WTC11 (cell line): ENCODE data around the gene PROP1. TPM values are rescaled to one million over a fixed set of nuclear protein-coding genes. Genes with fewer than 3 reads are reported as not detected.
"Not testable (repeated sequence)": the region's sequence is repeated elsewhere in the genome, so short reads cannot be mapped to it uniquely, and the experiment has no call there.

Experiments used
- ATAC-seq: fragments of 200-7000 bp; cut with Tn5 transposase; 2 replicates; pipeline ENCODE4 v1.10.0; 2021; ENCODE audit warnings: mild to moderate bottlenecking, moderate library complexity
- CTCF ChIA-PET: fragments of 300-600 bp; sonication (Branson Sonifier 250); formaldehyde crosslinking; loops from one replicate; lab custom pipeline; 2021; ENCODE audit warnings: antibody characterized with exemption; lab: Charles Lee
- POLR2A ChIA-PET: fragments of 350-600 bp; sonication (Branson Sonifier 250); formaldehyde crosslinking; loops from one replicate; lab custom pipeline; 2021; ENCODE audit warnings: antibody characterized with exemption; lab: Charles Lee
- DNase-seq: peaks from one replicate; pipeline ENCODE4 v3.0.0; 2021; ENCODE audit warnings: low spot score
- H3K27ac Mint-ChIP-seq: 2 replicates; pipeline ENCODE4 v1.8.0; 2021; ENCODE audit warnings: mixed read lengths
- H3K27me3 Mint-ChIP-seq: 2 replicates; pipeline ENCODE4 v1.8.0; 2021; ENCODE audit warnings: low read depth, mild to moderate bottlenecking, moderate library complexity, mixed read lengths
- H3K36me3 Mint-ChIP-seq: 2 replicates; pipeline ENCODE4 v1.8.0; 2021; ENCODE audit warnings: mixed read lengths
- H3K4me1 Mint-ChIP-seq: 2 replicates; pipeline ENCODE4 v1.8.0; 2022; ENCODE audit warnings: mixed read lengths
- H3K4me3 Mint-ChIP-seq: 2 replicates; pipeline ENCODE4 v1.8.0; 2021; ENCODE audit warnings: mild to moderate bottlenecking, moderate library complexity, mixed read lengths
- H3K9me3 Mint-ChIP-seq: 2 replicates; pipeline ENCODE4 v1.8.0; 2021; ENCODE audit warnings: mixed read lengths
- ZNF219 ChIP-seq: sonication (generic); formaldehyde crosslinking; IDR thresholded peaks from 2 replicates; pipeline ENCODE4 v1.8.0; 2023; ENCODE audit warnings: missing genetic modification reagents, mild to moderate bottlenecking, borderline replicate concordance
- total RNA-seq: library from RNA; stranded (reverse); gene quantifications from 3 replicates; pipeline ENCODE4 v1.2.3, GENCODE V29; 2021
- TF ChIP-seq, protein P1 (sequence below): sonication (generic); formaldehyde crosslinking; IDR thresholded peaks from 2 replicates; pipeline ENCODE4 v1.8.1; 2022; ENCODE audit warnings: missing genetic modification reagents, borderline replicate concordance
- TF ChIP-seq, protein P2 (sequence below): sonication (generic); formaldehyde crosslinking; IDR thresholded peaks from 2 replicates; pipeline ENCODE4 v1.8.0; 2023; ENCODE audit warnings: mild to moderate bottlenecking, missing genetic modification reagents
- TF ChIP-seq, protein P3 (sequence below): fragments of 250-450 bp; sonication (Bioruptor Pico); IDR thresholded peaks from 2 replicates; pipeline ENCODE4 v1.9.0; 2021; ENCODE audit warnings: mild to moderate bottlenecking, borderline replicate concordance

The PROP1 gene
- total RNA-seq, 1 experiment from 2014 or later = not detected

DNA sequence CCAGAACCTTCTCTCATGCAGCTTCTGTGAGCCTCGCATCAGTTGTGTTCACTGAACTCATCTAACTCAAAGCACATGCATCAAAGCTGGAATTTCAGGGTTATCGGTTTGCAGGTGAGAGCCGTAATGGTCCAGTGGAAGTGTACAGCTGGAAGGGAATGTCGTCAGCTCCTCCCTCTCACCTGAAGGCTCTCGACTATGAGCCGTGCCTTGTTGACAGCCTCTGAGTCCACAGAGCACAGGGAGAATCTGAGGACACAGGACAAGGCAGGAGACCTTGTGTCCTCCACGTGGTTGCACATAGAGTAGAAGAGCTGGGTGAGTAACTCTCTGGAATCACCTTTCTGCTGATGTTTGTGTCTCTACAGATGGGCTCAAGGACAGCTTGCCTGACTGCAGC lies 38.8 kb downstream of the PROP1 start (continued):
- TF ChIP-seq, protein P1, sequence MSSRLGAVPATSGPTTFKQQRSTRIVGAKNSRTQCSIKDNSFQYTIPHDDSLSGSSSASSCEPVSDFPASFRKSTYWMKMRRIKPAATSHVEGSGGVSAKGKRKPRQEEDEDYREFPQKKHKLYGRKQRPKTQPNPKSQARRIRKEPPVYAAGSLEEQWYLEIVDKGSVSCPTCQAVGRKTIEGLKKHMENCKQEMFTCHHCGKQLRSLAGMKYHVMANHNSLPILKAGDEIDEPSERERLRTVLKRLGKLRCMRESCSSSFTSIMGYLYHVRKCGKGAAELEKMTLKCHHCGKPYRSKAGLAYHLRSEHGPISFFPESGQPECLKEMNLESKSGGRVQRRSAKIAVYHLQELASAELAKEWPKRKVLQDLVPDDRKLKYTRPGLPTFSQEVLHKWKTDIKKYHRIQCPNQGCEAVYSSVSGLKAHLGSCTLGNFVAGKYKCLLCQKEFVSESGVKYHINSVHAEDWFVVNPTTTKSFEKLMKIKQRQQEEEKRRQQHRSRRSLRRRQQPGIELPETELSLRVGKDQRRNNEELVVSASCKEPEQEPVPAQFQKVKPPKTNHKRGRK (CRISPR knock-in tag) = no peak
- TF ChIP-seq, protein P2, sequence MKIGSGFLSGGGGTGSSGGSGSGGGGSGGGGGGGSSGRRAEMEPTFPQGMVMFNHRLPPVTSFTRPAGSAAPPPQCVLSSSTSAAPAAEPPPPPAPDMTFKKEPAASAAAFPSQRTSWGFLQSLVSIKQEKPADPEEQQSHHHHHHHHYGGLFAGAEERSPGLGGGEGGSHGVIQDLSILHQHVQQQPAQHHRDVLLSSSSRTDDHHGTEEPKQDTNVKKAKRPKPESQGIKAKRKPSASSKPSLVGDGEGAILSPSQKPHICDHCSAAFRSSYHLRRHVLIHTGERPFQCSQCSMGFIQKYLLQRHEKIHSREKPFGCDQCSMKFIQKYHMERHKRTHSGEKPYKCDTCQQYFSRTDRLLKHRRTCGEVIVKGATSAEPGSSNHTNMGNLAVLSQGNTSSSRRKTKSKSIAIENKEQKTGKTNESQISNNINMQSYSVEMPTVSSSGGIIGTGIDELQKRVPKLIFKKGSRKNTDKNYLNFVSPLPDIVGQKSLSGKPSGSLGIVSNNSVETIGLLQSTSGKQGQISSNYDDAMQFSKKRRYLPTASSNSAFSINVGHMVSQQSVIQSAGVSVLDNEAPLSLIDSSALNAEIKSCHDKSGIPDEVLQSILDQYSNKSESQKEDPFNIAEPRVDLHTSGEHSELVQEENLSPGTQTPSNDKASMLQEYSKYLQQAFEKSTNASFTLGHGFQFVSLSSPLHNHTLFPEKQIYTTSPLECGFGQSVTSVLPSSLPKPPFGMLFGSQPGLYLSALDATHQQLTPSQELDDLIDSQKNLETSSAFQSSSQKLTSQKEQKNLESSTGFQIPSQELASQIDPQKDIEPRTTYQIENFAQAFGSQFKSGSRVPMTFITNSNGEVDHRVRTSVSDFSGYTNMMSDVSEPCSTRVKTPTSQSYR = no peak
- TF ChIP-seq, protein P3, sequence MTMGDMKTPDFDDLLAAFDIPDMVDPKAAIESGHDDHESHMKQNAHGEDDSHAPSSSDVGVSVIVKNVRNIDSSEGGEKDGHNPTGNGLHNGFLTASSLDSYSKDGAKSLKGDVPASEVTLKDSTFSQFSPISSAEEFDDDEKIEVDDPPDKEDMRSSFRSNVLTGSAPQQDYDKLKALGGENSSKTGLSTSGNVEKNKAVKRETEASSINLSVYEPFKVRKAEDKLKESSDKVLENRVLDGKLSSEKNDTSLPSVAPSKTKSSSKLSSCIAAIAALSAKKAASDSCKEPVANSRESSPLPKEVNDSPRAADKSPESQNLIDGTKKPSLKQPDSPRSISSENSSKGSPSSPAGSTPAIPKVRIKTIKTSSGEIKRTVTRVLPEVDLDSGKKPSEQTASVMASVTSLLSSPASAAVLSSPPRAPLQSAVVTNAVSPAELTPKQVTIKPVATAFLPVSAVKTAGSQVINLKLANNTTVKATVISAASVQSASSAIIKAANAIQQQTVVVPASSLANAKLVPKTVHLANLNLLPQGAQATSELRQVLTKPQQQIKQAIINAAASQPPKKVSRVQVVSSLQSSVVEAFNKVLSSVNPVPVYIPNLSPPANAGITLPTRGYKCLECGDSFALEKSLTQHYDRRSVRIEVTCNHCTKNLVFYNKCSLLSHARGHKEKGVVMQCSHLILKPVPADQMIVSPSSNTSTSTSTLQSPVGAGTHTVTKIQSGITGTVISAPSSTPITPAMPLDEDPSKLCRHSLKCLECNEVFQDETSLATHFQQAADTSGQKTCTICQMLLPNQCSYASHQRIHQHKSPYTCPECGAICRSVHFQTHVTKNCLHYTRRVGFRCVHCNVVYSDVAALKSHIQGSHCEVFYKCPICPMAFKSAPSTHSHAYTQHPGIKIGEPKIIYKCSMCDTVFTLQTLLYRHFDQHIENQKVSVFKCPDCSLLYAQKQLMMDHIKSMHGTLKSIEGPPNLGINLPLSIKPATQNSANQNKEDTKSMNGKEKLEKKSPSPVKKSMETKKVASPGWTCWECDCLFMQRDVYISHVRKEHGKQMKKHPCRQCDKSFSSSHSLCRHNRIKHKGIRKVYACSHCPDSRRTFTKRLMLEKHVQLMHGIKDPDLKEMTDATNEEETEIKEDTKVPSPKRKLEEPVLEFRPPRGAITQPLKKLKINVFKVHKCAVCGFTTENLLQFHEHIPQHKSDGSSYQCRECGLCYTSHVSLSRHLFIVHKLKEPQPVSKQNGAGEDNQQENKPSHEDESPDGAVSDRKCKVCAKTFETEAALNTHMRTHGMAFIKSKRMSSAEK = no peak
- no peak for TF ChIP-seq ZNF219 (CRISPR knock-in tag)

DNA sequence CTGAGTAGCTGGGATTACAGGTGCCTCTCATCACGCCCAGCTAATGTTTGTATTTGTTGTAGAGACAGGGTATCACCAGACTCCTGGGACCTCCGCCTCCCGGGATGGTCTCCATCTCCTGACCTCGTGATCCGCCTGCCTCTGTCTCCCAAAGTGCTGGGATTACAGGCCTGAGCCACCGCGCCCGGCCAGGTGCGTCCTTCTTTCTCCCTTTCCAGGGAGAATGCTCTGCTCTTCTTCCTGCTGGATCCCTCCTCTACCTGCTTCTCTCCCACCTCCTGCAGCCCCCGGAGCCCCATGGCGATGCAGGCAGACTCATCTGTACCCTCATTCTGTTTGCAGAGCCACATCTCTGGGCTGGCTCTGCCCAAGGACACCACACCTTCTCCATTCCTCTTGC lies 42.9 kb downstream of the PROP1 start:
- H3K4me3 Mint-ChIP-seq, H3K9me3 Mint-ChIP-seq, POLR2A ChIA-PET, ATAC-seq, H3K4me1 Mint-ChIP-seq, H3K27me3 Mint-ChIP-seq, H3K27ac Mint-ChIP-seq, DNase-seq, H3K36me3 Mint-ChIP-seq: not testable (repeated sequence)
- CTCF ChIA-PET = interaction anchor here (0.9 kb wide), 1 partner anchor 29 kb away, joined by 4 read pairs; no protein-coding TSS in a partner anchor

DNA sequence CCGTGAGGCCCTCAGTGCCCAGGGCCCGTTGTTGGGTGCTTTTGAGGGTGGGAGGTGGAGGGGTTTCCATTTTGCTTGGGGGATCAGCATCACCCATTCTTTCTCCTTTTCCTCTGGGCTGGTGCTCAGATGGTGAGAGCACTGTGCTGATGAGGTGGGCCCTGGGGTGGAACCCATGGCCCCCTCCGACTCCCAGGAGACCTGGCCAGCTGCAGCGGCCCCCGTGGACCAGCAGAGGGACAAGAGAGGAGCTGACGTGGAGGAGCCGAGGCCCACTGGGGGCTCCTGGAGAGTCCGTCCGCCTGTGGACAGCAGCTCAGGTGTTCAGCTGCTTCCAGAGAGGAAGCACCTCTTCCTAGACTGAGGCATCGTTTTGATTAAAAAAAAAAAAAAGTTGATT lies 46.4 kb downstream of the PROP1 start:
- H3K9me3 Mint-ChIP-seq, H3K27ac Mint-ChIP-seq, H3K4me1 Mint-ChIP-seq, DNase-seq, H3K4me3 Mint-ChIP-seq, POLR2A ChIA-PET, H3K27me3 Mint-ChIP-seq, H3K36me3 Mint-ChIP-seq: not testable (repeated sequence)
- CTCF ChIA-PET = interaction anchor here (0.6 kb wide), 1 partner anchor 34 kb away, joined by 3 read pairs; no protein-coding TSS in a partner anchor
- peak; percentile 43; the same call in 1 of the 2 replicates for ATAC-seq

DNA sequence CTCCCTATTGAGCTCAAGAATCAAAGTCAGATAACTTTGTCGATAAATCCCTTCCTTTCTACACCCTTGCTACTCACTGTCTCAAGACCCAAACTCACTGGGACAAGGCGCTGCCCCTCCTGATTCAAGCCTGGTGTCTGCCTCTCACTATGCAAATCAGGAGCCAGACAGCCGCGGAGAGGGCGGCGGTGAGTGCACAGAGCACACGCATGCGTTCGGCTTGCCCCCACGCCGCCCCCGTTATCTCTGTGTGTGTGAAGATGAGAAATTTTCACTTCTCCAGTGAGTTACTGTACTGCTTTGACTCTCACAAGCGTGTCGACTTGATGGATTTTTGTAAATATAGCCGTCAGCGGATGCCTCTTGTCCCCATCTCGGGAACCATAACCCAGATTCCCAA lies 47.0 kb downstream of the PROP1 start:
- ATAC-seq, H3K4me3 Mint-ChIP-seq, CTCF ChIA-PET, DNase-seq, H3K4me1 Mint-ChIP-seq, H3K27ac Mint-ChIP-seq, H3K36me3 Mint-ChIP-seq, H3K9me3 Mint-ChIP-seq, POLR2A ChIA-PET, H3K27me3 Mint-ChIP-seq: not testable (repeated sequence)

DNA sequence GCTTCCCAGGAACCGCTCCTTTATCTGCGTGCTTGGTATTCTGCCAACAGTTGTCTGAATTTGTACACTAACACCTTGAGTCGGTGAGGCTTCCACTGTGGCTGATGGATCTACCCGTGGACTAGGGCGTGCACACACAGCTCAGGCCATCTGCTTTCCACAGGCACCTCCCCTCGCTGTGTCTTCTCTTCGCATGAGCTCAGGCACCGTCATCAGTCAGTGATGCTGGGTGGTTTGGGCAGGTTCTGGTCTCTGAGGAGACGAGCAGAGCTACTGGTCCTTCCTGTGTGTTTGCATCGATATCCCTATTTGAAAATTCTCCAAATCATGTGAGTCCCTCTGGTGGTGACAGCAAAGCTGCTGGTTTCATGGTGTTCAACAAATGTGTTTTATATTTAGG lies 48.1 kb downstream of the PROP1 start:
- H3K36me3 Mint-ChIP-seq, H3K9me3 Mint-ChIP-seq, DNase-seq, ATAC-seq, CTCF ChIA-PET, POLR2A ChIA-PET, H3K4me1 Mint-ChIP-seq, H3K4me3 Mint-ChIP-seq, H3K27me3 Mint-ChIP-seq: not testable (repeated sequence)
- H3K27ac Mint-ChIP-seq = peak overlapping the region; percentile 7; the same call in 1 of the 2 replicates

DNA sequence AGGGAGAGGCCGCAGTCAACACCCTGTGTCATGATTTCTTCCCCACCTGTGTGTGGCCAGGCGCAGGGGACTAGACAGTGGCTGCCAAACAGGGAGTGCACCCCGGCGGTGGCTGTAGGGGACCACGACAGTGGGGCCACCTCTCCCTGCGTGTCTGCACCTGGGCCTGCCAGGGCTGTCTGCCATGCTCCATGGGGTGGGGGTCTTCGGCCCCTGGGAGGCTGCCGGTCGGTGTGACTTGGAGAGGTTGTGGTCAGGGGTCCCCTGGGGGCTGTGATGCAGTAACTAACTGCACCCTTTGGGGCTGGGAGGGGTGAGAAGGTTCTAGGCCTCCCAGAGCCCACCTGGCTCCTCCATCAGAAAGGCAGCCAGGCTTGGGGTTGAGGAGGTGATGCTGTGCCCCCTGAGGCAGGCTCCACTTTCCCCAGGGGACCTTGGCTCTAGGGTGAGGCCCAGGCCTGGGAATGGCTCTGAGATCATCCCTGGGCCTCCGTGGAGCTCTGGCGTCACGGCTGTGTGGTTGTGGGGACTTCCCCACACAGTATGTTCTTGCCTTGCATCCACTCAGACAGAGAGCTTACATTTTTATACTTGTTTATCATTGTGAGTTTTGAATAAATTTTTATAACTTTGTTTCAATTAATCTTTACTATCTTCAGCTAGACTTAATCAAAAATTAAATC lies 50.3 kb downstream of the PROP1 start:
- ATAC-seq, H3K9me3 Mint-ChIP-seq, DNase-seq, CTCF ChIA-PET, H3K4me3 Mint-ChIP-seq, H3K4me1 Mint-ChIP-seq, H3K27ac Mint-ChIP-seq, H3K36me3 Mint-ChIP-seq, H3K27me3 Mint-ChIP-seq, POLR2A ChIA-PET: not testable (repeated sequence)

DNA sequence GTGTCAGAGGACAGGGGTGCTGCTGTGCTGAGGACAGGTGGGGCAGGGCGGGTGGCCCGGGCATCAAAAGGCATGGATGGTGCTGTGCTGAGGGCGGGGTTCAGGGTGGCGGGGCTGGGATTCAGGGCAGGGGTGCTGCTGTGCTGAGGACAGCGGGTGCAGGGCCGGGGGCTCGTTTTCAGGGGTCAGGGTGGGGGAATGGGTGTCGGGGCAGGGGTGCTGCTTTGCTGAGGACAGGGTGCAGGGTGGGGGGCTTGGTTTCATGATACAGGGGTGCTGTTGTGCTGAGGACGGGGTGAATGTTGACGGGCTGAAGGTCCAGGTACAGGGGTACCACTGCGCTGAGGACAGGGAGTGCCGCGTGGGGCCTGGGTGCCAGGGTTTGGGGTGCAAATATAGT lies 50.9 kb downstream of the PROP1 start:
- not testable (repeated sequence) for DNase-seq, H3K4me1 Mint-ChIP-seq, H3K4me3 Mint-ChIP-seq

DNA sequence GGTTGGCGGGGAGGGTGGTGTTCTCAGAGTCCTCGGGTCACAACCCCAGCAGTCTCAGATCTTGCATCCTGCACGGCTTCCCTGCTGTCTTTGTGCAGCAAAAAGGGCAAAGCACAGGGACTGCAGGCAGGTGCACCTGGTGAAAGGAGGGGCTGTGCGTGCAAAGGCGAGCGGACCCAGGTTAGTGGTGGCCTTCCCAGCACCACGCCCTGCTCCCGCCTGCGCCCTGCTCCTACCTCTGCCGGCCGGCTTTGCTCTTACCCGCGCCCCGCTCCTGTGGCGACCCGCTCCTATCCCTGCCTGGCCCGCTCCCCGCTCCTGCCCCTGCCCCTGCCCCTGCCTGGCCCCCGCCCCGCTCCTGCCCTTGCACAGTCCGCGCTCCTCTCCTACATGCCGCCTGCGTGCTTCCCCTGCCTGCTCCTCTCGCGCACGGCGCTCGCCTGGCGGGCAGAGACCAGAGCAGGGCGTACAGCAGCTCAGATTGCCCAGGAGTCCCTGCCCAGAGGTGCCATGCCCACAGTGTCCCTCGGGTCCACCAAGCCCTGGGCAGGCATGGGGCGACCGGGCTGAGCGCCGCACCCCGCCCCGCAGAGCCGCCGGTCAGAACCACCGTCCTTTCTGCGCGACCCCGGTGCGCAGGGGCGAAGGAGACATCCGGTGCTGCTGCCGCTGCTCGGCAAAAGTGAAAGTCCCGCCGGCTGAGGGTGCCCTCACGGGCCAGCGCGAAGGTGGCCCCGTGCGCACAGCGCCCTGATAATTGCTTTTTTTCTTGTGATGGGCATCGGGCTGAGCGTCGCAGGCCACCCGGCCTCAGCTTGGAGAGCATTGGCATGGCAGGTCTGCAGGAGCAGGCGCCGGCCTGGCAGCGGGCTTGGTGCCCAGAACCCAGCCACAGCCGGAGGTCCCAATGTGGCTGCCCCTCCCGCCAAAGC lies 52.0 kb downstream of the PROP1 start:
- H3K9me3 Mint-ChIP-seq, H3K27ac Mint-ChIP-seq, H3K4me1 Mint-ChIP-seq, CTCF ChIA-PET, POLR2A ChIA-PET, H3K27me3 Mint-ChIP-seq, H3K36me3 Mint-ChIP-seq: not testable (repeated sequence)
- peak overlapping the region; percentile 48 for H3K4me3 Mint-ChIP-seq
- DNase-seq (peak; percentile 28), ATAC-seq (peak; percentile 53)

More for the DNA sequence above, 50.9 kb downstream of the PROP1 start:
- H3K9me3 Mint-ChIP-seq, ATAC-seq, H3K27me3 Mint-ChIP-seq, H3K36me3 Mint-ChIP-seq, H3K27ac Mint-ChIP-seq, CTCF ChIA-PET, POLR2A ChIA-PET: not testable (repeated sequence)
